ENCODE measurements around the gene PPP1R7. TPM values are rescaled to one million over a fixed set of nuclear protein-coding genes. Genes with fewer than 3 reads are reported as not detected.
A peak's percentile ranks its signal among the peaks of the same experiment; 100 is the strongest.

Gene PPP1R7
- total RNA-seq, 2 donors from 2014 or later: 57.5 to 61.4 TPM

DNA sequence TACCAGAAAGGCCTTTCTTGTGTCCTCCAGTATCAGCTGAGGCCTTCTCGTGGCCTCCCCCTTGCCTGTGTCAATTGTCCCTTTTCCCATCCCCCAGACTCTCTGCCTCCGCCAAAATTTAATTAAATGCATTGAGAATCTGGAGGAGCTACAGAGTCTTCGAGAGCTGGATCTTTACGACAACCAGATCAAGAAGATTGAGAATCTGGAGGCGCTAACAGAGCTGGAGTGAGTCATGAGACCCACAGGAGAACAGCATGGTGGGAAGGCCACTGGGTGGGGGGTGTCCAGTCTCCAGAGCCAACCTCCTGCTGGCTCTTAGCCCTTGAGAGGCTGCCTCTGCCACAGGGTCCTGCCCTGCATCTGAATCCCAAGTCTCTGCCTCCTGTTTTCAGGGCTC lies 8.8 kb downstream of the PPP1R7 start:
- Histone ChIP-seq H3K4me1 (peaks cover 0 to 22% of the 10 kb centered on the region in 2 donors), H3K27me3 (no peaks in the 10 kb centered on the region), H3K4me3 (no peak overlapping the region), H3K27ac (no peak overlapping the region), H3K9me3 (no peaks in the 10 kb centered on the region), H3K36me3 (peaks cover 32% of the 10 kb centered on the region)
- DNase-seq (ENCODE audit: low spot score): no peak
- TF ChIP-seq, protein P1, sequence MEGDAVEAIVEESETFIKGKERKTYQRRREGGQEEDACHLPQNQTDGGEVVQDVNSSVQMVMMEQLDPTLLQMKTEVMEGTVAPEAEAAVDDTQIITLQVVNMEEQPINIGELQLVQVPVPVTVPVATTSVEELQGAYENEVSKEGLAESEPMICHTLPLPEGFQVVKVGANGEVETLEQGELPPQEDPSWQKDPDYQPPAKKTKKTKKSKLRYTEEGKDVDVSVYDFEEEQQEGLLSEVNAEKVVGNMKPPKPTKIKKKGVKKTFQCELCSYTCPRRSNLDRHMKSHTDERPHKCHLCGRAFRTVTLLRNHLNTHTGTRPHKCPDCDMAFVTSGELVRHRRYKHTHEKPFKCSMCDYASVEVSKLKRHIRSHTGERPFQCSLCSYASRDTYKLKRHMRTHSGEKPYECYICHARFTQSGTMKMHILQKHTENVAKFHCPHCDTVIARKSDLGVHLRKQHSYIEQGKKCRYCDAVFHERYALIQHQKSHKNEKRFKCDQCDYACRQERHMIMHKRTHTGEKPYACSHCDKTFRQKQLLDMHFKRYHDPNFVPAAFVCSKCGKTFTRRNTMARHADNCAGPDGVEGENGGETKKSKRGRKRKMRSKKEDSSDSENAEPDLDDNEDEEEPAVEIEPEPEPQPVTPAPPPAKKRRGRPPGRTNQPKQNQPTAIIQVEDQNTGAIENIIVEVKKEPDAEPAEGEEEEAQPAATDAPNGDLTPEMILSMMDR (IDR thresholded peaks at IDR 0.05): no peak

DNA sequence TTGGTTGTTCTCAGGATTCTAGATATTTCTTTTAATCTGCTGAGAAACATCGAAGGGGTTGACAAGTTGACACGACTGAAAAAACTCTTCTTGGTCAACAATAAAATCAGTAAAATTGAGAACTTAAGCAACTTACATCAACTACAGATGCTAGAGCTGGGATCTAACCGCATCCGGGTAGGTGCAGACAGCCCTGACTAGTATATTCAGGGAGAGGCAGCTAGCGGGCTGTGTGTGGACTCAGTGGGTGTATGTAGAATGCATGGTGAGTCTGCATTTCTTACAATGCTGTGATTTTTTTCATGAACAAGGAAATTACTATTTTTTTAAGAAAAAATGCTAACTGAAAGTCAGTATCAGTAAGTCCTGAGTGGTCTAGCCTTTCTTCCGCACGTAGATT lies 10.1 kb downstream of the PPP1R7 start:
- Histone ChIP-seq H3K4me3 (no peak overlapping the region), H3K4me1 (peaks cover 0 to 22% of the 10 kb centered on the region in 2 donors), H3K36me3 (peaks cover 44% of the 10 kb centered on the region), H3K27me3 (no peaks in the 10 kb centered on the region), H3K9me3 (no peaks in the 10 kb centered on the region), H3K27ac (no peak overlapping the region)
- TF ChIP-seq, protein P1 (IDR thresholded peaks at IDR 0.05): no peak
- DNase-seq (ENCODE audit: low spot score): no peak

DNA sequence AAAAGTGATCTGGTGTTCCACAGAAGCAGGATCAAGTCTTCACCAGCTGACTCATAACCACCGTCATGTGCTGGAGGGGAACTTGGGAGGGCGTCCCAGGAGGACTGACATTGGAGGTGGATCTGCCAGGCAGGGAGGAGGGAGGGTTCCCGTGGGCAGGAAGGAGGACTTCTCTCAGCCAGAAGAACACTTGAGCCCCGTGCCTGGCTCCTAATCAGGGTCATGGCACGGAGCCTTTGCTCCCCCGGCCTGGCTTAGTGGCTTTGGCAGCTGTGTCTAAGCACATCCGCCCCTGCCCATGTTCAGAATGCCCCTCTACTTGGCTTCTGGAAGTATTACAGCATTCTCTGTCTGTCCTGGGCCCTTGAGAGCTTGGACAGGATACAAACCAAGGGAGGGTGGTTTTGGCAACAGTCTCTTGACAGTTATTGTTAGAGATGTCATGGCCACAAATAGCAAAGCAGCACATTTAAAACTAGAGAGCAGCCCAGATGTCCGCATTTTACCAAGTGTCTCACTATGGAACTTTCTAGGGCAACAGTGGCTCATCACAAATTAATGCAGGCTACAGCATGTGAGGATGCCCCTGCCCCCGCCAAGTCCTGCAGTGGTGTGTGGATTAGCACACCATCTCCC lies 11.5 kb downstream of the PPP1R7 start:
- H3K27ac ChIP-seq: peak overlapping the region; percentile 72 to 87
- peaks cover 59% of the 10 kb centered on the region for H3K36me3 ChIP-seq
- peak; percentile 89 for DNase-seq (ENCODE audit: low spot score)
- peaks cover 0 to 22% of the 10 kb centered on the region in 2 donors for H3K4me1 ChIP-seq
- no peaks in the 10 kb centered on the region for H3K27me3 ChIP-seq
- TF ChIP-seq, protein P1 (IDR thresholded peaks at IDR 0.05): no peak
- H3K4me3 ChIP-seq: no peak overlapping the region
- no peaks in the 10 kb centered on the region for H3K9me3 ChIP-seq

DNA sequence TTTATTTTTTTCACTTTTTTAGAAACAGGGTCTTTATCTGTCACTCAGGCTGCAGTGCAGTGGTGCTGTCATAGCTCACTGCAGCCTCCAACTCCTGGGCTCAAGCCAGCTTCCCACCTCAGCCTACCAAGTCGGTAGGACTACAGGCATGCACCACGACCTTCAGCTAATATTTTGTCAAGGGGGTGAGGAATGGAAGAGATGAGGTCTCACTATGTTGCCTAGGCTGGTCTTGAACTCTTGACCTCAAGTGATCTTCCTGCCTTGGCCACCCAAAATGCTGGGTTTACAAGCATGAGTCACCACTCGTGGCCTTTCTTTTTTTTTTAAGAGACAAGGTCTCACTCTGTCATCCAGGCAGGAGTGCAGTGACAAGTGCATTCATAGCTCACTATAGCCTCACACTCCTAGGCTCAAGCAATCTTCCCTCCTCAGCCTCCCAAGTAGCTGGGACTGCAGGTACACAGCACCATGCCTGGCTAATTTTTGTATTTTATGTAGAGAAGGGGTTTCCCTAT lies 13.4 kb downstream of the PPP1R7 start:
- H3K27me3 ChIP-seq: no peaks in the 10 kb centered on the region
- no peaks in the 10 kb centered on the region for H3K9me3 ChIP-seq
- peaks cover 0 to 22% of the 10 kb centered on the region in 2 donors for H3K4me1 ChIP-seq
- no peak overlapping the region for H3K27ac ChIP-seq
- TF ChIP-seq, protein P1 (IDR thresholded peaks at IDR 0.05): no peak
- no peak for DNase-seq (ENCODE audit: low spot score)
- no peak overlapping the region for H3K4me3 ChIP-seq
- H3K36me3 ChIP-seq: peaks cover 70% of the 10 kb centered on the region

DNA sequence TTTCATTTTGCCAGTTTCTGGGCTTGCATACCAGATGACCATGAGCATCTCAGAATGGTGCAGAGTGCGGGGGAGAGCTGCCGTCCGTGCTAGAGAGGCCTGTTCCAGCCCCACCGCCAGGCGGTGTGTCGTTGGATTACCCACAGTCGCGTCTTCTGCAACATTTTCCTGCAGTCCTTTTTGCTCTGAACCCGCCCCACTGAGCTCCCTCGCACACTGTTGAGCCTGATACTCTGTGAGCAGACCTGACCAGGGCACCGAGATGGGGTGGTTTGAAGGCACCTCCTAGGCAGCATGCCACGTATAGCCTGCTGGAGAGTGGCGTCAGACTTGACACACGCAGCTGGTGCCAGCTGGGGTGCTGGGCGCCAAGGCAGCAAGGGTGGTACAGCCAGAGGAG lies 18.1 kb downstream of the PPP1R7 start:
- Histone ChIP-seq H3K27ac (no peak overlapping the region), H3K36me3 (peaks cover 82% of the 10 kb centered on the region), H3K27me3 (no peaks in the 10 kb centered on the region), H3K4me3 (no peak overlapping the region), H3K9me3 (peaks cover 0 to 17% of the 10 kb centered on the region in 2 donors), H3K4me1 (peaks cover 0 to under 1% of the 10 kb centered on the region in 2 donors)
- TF ChIP-seq, protein P1 (IDR thresholded peaks at IDR 0.05): no peak
- no peak for DNase-seq (ENCODE audit: low spot score)

DNA sequence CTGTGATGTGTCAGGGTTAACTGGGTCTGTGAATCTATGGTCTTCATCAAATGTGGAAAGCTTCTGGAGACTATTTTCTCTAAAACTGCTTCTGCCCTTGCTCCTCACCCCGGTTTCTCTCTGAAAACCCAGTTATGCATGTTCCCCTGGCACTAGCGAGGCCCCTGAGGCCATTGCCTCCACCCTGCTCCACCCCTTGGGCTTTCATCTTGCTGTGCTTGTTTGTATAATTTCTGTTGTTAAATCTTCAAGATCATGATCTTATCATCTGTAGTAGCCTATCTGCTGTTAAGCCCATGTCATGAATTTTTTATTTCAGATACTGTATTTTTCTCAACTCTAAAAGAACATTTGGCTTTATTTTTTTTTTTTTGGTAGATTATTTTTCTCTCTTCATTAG lies 23.3 kb downstream of the PPP1R7 start:
- Histone ChIP-seq H3K9me3 (peaks cover 0 to 17% of the 10 kb centered on the region in 2 donors), H3K27ac (no peak overlapping the region), H3K4me3 (no peak overlapping the region), H3K4me1 (no peaks in the 10 kb centered on the region), H3K27me3 (no peaks in the 10 kb centered on the region), H3K36me3 (peaks cover 31% of the 10 kb centered on the region)
- TF ChIP-seq, protein P1 (IDR thresholded peaks at IDR 0.05): no peak
- DNase-seq (ENCODE audit: low spot score): no peak

Data from right atrium auricular region (tissue), 2 donors.